GM12891 (cell line): Measurements from ENCODE around the gene SLC2A10.

Experiments
- DNase-seq: peaks from one replicate; pipeline ENCODE4 v3.0.0; 2011; ENCODE audit warnings: low spot score; ENCODE audit not compliant: insufficient read length
- FAIRE-seq: peaks from 2 replicates; lab custom pipeline; 2011; peaks lifted over from hg19 to GRCh38; lab: Jason Lieb, UNC
- PAX5 ChIP-seq: IDR thresholded peaks from 2 replicates; pipeline ENCODE4 v1.6.1; 2011; ENCODE audit warnings: low read length, moderate library complexity, mild to moderate bottlenecking; ENCODE audit not compliant: insufficient read depth, severe bottlenecking
- POLR2A ChIP-seq: IDR thresholded peaks from 2 replicates; pipeline ENCODE4 v1.6.1; 2011; ENCODE audit warnings: low read depth, low read length, control low read depth
- POLR2AphosphoS5 ChIP-seq: IDR thresholded peaks from 2 replicates; pipeline ENCODE4 v1.6.1; 2011; ENCODE audit warnings: low read depth, low read length, control low read depth
- POU2F2 ChIP-seq: IDR thresholded peaks from 2 replicates; pipeline ENCODE4 v1.6.1; 2011; ENCODE audit warnings: low read depth, mild to moderate bottlenecking, control low read depth, low read length, moderate library complexity
- SPI1 ChIP-seq: IDR thresholded peaks from 2 replicates; pipeline ENCODE4 v1.6.1; 2011; ENCODE audit warnings: low read depth, low read length, control low read depth
- TAF1 ChIP-seq: IDR thresholded peaks from 2 replicates; pipeline ENCODE4 v1.6.1; 2011; ENCODE audit warnings: low read depth, low read length, control low read depth

The SLC2A10 gene

GRCh38 chr20:46746956-46747526 lies 37.6 kb downstream of the SLC2A10 start:
- DNase-seq (no peak), FAIRE-seq (no peak)
- no peak for TF ChIP-seq POLR2A
- no peak for TF ChIP-seq POLR2AphosphoS5
- TF ChIP-seq POU2F2: no peak
- TF ChIP-seq PAX5: no peak
- TF ChIP-seq TAF1: no peak
- no peak for TF ChIP-seq SPI1

GRCh38 chr20:46749147-46749546 lies 39.7 kb downstream of the SLC2A10 start:
- DNase-seq: no peak
- FAIRE-seq: no peak
- no peak for TF ChIP-seq SPI1
- no peak for TF ChIP-seq POU2F2
- no peak for TF ChIP-seq POLR2AphosphoS5
- TF ChIP-seq POLR2A: no peak
- no peak for TF ChIP-seq PAX5
- TF ChIP-seq TAF1: no peak

- no peak for DNase-seq
- FAIRE-seq: no peak
- TF ChIP-seq PAX5 (no peak), POLR2AphosphoS5 (no peak), POU2F2 (no peak), SPI1 (no peak), TAF1 (no peak), POLR2A (no peak)
Observed at GRCh38 chr20:46751856-46752255, 42.4 kb downstream of the SLC2A10 start.

GRCh38 chr20:46752728-46753127 lies 43.3 kb downstream of the SLC2A10 start:
- TF ChIP-seq SPI1 (no peak), POU2F2 (no peak), TAF1 (no peak), PAX5 (no peak), POLR2A (no peak), POLR2AphosphoS5 (no peak)
- DNase-seq (peak; percentile 25), FAIRE-seq (no peak)

GRCh38 chr20:46755483-46756413 lies 46.3 kb downstream of the SLC2A10 start:
- no peak for DNase-seq
- no peak for FAIRE-seq
- TF ChIP-seq TAF1: no peak
- no peak for TF ChIP-seq POU2F2
- no peak for TF ChIP-seq POLR2AphosphoS5
- TF ChIP-seq PAX5: no peak
- no peak for TF ChIP-seq POLR2A
- TF ChIP-seq SPI1: no peak

GRCh38 chr20:46756419-46756818 lies 47.0 kb downstream of the SLC2A10 start:
- FAIRE-seq: no peak
- DNase-seq: no peak
- no peak for TF ChIP-seq POLR2A
- no peak for TF ChIP-seq POLR2AphosphoS5
- no peak for TF ChIP-seq TAF1
- TF ChIP-seq POU2F2: no peak
- no peak for TF ChIP-seq PAX5
- no peak for TF ChIP-seq SPI1

- TF ChIP-seq POLR2A: no peak
- TF ChIP-seq TAF1: no peak
- TF ChIP-seq POU2F2: no peak
- TF ChIP-seq POLR2AphosphoS5: no peak
- TF ChIP-seq PAX5: no peak
- no peak for TF ChIP-seq SPI1
- DNase-seq (no peak), FAIRE-seq (no peak)
Observed at GRCh38 chr20:46757135-46757534, 47.7 kb downstream of the SLC2A10 start.

- TF ChIP-seq POLR2A (no peak), TAF1 (no peak), PAX5 (no peak), POU2F2 (no peak), POLR2AphosphoS5 (no peak), SPI1 (no peak)
- FAIRE-seq (no peak), DNase-seq (peak; percentile 55)
Observed at GRCh38 chr20:46757754-46758678, 48.6 kb downstream of the SLC2A10 start.
